Natural killer cell (primary cell): Measurements from ENCODE around the gene PCK2. TPM values are rescaled to one million over a fixed set of nuclear protein-coding genes. Genes with fewer than 3 reads are reported as not detected.

Experiments
- ATAC-seq, 3 donors: fragments of 150-1000 bp in 2 of 3; fragments of 200-7000 bp in 1 of 3; cut with Tn5 transposase; 1 replicate in 1 of 3; 2 replicates in 2 of 3; pipeline ENCODE4 v1.10.0; 2021; ENCODE audit warnings: mild to moderate bottlenecking in 2 of 3, moderate library complexity in 2 of 3
- DNase-seq, 2 donors: peaks; one replicate each; pipeline versions ENCODE4 v3.0.0 to v3.0.0-alpha.2; 2013 to 2021; ENCODE audit warnings: mixed read lengths in 1 of 2
- H3K27ac ChIP-seq: one replicate; pipeline ENCODE4 v1.5.1; 2013; ENCODE audit warnings: mild to moderate bottlenecking, low read length
- H3K27me3 ChIP-seq: one replicate; pipeline ENCODE4 v1.6.1; 2013; ENCODE audit warnings: low read length; ENCODE audit not compliant: control insufficient read depth, insufficient read depth
- H3K36me3 ChIP-seq: one replicate; pipeline ENCODE4 v1.6.1; 2013; ENCODE audit warnings: low read length; ENCODE audit not compliant: control insufficient read depth, insufficient read depth
- H3K4me1 ChIP-seq: one replicate; pipeline ENCODE4 v1.6.1; 2013; ENCODE audit warnings: low read length; ENCODE audit not compliant: control insufficient read depth, insufficient read depth
- H3K4me3 ChIP-seq: one replicate; pipeline ENCODE4 v1.5.1; 2013; ENCODE audit warnings: low read length
- H3K9me3 ChIP-seq: one replicate; pipeline ENCODE4 v1.6.1; 2013; ENCODE audit warnings: low read length; ENCODE audit not compliant: control insufficient read depth, insufficient read depth
- H3K27ac Mint-ChIP-seq, 2 donors: one replicate each; pipeline ENCODE4 v1.8.0; 2022; ENCODE audit warnings: mild to moderate bottlenecking in 2 of 2, mixed read lengths in 2 of 2, moderate library complexity in 1 of 2
- H3K27me3 Mint-ChIP-seq, 2 donors: one replicate each; pipeline ENCODE4 v1.8.0; 2022; ENCODE audit warnings: low read depth in 2 of 2, mixed read lengths in 2 of 2
- H3K36me3 Mint-ChIP-seq: one replicate; pipeline ENCODE4 v1.8.0; 2022; ENCODE audit warnings: mixed read lengths
- H3K4me1 Mint-ChIP-seq, 2 donors: one replicate each; pipeline ENCODE4 v1.8.0; 2022; ENCODE audit warnings: mixed read lengths in 2 of 2
- H3K4me3 Mint-ChIP-seq: one replicate; pipeline ENCODE4 v1.8.0; 2022; ENCODE audit warnings: mild to moderate bottlenecking, moderate library complexity, mixed read lengths
- H3K9me3 Mint-ChIP-seq, 2 donors: one replicate each; pipeline ENCODE4 v1.8.0; 2022; ENCODE audit warnings: mixed read lengths in 2 of 2
- CTCF ChIP-seq: fragments of 200-600 bp; IDR thresholded peaks from one replicate; pipeline ENCODE4 v1.8.0; 2022; ENCODE audit warnings: antibody characterized with exemption
- WGBS: methylation state at CpG from one replicate; pipeline ENCODE4 v1.1.7; 2013; ENCODE audit warnings: missing lambda C conversion rate; ENCODE audit not compliant: insufficient coverage; 5-methylcytosine and 5-hydroxymethylcytosine counted together
- intact Hi-C: fragments of 100-400 bp; cut with micrococcal nuclease; formaldehyde crosslinking; loops from one replicate; pipeline ENCODE4 v1.14.2; 2022
- total RNA-seq, 4 donors: library from RNA; stranded (reverse); fragments of 120-200 nt in 1 of 4; gene quantifications; one replicate each; pipeline versions ENCODE4 v1.2.3 to v1.2.4, GENCODE V29; 2013 to 2022

Gene PCK2
- total RNA-seq, 3 donors from 2014 or later (not counting 1 experiment from before 2014, with no cell fraction given) = 9.8 to 13.8 (median 12.3) TPM

GRCh38 chr14:24080142-24080530 is 14.0 kb upstream of the PCK2 start:
- Histone ChIP-seq H3K36me3 (no peaks in the 10 kb centered on the region), H3K9me3 (no peaks in the 10 kb centered on the region), H3K27me3 (no peaks in the 10 kb centered on the region), H3K27ac (no peak overlapping the region), H3K4me1 (peaks cover 19% of the 10 kb centered on the region), H3K4me3 (no peak overlapping the region)
- Mint-ChIP-seq H3K36me3 (no peaks in the 10 kb centered on the region), H3K27me3 (no peaks in the 10 kb centered on the region), H3K27ac (no peak overlapping the region), H3K4me3 (peak overlapping the region; percentile 31), H3K4me1 (peaks cover 14 to 20% of the 10 kb centered on the region in 2 donors), H3K9me3 (no peaks in the 10 kb centered on the region)
- no peak for DNase-seq
- ATAC-seq = no peak
- intact Hi-C loops = no loop called here
- no peak for TF ChIP-seq CTCF
- WGBS = 79% methylated on average over 6 of the region's 6 CpGs

- Mint-ChIP-seq H3K36me3 (no peaks in the 10 kb centered on the region), H3K27ac (peak overlapping the region in 1 of 2 donors; percentile 38), H3K4me1 (peaks cover 14 to 20% of the 10 kb centered on the region in 2 donors), H3K4me3 (peak overlapping the region; percentile 82), H3K9me3 (no peaks in the 10 kb centered on the region), H3K27me3 (no peaks in the 10 kb centered on the region)
- intact Hi-C loops = no loop called here
- under 1% methylated on average over 73 of the region's 74 CpGs for WGBS
- no peaks in the 10 kb centered on the region for H3K36me3 ChIP-seq
- peaks cover 15% of the 10 kb centered on the region for H3K4me1 ChIP-seq
- TF ChIP-seq CTCF = no peak
- H3K27me3 ChIP-seq = no peaks in the 10 kb centered on the region
- ATAC-seq (peak; percentile 82 to 86 (median 83)), DNase-seq (peak; percentile 36 to 72)
- peak overlapping the region; percentile 55 for H3K4me3 ChIP-seq
- peak overlapping the region; percentile 8 for H3K27ac ChIP-seq
- H3K9me3 ChIP-seq = no peaks in the 10 kb centered on the region
Measured at GRCh38 chr14:24080888-24081738, 13.0 kb upstream of the PCK2 start.

- no peaks in the 10 kb centered on the region for H3K27me3 ChIP-seq
- H3K4me3 ChIP-seq = peak overlapping the region; percentile 55
- WGBS = 30% methylated on average over 25 of the region's 26 CpGs
- peak overlapping the region; percentile 90 for H3K4me3 Mint-ChIP-seq
- peaks cover 15% of the 10 kb centered on the region for H3K4me1 ChIP-seq
- no peak for ATAC-seq
- no peaks in the 10 kb centered on the region for H3K36me3 Mint-ChIP-seq
- peak overlapping the region; percentile 8 for H3K27ac ChIP-seq
- H3K9me3 Mint-ChIP-seq = no peaks in the 10 kb centered on the region
- H3K4me1 Mint-ChIP-seq = peaks cover 14 to 20% of the 10 kb centered on the region in 2 donors
- H3K27me3 Mint-ChIP-seq = no peaks in the 10 kb centered on the region
- H3K36me3 ChIP-seq = no peaks in the 10 kb centered on the region
- TF ChIP-seq CTCF = no peak
- peak overlapping the region; percentile 7 to 61 for H3K27ac Mint-ChIP-seq
- no peaks in the 10 kb centered on the region for H3K9me3 ChIP-seq
- intact Hi-C loops = no loop called here
- no peak for DNase-seq
Measured at GRCh38 chr14:24081739-24082211, 12.3 kb upstream of the PCK2 start.
